PC-9 (cell line): Measurements from ENCODE around the gene SCGB3A2.

ENCODE experiments used
- CTCF ChIP-seq: fragments of 200-600 bp; sonication (generic); conservative IDR thresholded peaks from 2 replicates; pipeline ENCODE4 v1.6.1; 2017; ENCODE audit warnings: mixed run types, antibody characterized with exemption, mild to moderate bottlenecking, moderate library complexity
- EZH2 ChIP-seq: fragments of 200-600 bp; sonication (generic); IDR thresholded peaks from 2 replicates; pipeline ENCODE4 v1.8.0; 2017; ENCODE audit warnings: antibody characterized with exemption, low read depth

DNA sequence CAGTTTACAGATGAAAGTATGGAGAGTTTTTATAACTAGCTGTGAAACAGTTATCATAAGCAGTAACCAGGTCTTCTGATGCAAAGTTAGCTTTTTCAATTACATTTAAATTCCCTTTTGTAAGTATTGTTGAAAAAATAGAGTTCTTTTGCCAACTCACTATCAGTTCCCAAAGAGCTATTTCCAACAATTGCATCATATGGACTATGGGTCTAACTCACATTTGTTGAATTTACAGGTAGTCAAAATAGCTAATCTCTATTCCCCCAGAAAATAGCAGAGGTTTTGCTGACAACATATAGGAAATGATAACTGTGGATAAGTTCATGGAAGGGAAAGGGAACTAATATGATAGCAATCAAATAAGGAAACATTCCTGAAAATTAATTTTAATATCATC lies 48.5 kb upstream of the SCGB3A2 start:
- TF ChIP-seq CTCF = no peak
- no peak for TF ChIP-seq EZH2
